ENCODE data around the gene AKAP6.

The AKAP6 gene

DNA sequence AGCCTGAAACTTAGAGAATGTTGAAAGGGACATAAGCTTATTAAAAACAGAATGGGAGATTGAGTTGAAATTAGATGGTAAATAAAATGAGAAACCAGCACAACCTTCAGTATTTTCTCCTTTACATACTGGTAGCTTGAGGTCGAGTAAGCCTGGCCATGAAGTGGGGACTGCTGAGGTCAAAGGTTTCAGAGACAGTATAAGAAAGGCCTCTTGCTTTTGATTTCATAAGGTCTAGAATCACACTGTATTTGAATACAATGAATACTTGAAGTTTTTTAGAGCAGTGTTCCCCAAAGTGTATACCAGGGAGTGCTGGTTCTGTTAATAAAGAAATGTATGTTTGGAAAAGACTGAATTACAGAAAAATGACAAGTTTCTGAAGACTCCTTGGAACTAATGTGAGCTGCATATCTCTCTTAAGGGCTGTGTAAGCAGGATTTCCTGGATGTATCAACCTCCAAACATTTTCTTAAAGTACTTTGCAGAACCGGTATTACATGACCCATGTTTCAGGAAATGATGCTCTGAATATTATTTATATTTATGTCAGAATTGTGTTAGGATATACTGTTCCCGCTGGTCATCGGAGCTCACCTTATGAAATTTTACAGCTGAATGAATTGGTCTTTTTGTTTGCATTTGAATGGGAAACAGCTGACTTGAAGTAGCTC lies 85.0 kb downstream of the AKAP6 start:
- DNase-seq: no peak

DNA sequence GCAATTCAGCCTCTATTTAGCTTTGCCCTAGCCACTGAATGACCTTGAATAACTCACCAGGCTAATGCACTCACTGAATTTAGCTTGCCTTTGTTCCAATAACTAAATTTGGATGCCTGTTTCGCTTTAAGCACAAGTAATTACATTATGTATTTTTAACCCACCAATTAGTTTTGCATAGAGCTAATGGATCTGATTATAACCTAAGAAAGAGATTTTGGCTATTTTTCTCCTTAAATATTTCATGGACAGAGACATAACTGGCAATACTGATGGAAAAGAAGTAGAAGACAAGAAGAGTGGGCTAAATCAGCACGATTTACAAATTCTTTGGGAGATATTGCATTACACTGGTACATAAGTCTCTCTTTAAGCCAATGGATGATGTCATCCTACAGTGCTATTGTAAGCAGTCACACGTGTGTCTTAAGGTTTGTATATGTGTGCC lies 85.7 kb downstream of the AKAP6 start:
- no peak for DNase-seq

DNA sequence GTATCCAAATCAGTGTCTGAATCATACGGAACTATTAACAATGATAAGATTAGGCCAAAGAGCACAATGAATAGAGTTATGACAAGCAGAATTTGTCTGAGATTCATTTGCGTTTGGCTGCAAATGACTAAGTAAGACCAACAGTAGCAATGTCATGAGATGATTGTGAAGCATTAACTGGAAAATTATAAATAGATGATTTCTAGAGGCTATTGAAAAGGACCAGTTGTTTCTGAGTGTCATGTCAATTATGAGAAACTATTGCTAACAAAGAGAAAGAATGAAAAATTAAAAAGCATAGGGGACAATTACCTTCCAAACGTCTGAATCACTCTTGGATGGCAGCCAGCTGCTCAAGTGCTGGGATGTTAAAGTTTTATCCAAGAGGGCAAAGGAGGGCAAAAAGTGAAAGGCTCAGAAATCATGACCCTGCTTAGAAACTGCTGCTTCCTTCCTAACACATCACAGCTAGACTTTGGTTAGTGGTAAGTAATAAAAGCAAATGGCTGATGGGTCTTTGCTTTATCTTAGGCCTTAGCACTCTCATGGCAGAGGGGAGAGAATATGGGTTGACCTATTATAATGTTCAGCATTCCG lies 89.0 kb downstream of the AKAP6 start:
- no peak for DNase-seq

DNA sequence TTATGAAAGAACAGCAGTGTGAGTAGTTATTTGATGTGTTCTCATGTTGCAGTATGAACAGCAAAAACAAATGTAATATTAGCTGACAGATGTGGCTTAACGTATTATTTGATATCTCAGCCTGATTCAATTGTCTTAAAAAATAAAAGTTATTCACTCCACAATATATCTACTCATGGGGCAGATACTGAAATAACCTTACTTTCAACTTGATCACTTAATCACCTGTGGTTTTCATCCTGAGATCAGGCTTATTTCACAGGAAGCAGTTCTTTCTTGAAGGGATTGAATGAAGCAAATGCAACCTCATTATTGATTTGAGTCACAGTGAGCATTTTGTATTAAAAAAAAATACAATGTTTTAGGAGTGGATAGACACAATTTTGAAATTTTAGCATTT lies 90.3 kb downstream of the AKAP6 start:
- no peak for DNase-seq

DNA sequence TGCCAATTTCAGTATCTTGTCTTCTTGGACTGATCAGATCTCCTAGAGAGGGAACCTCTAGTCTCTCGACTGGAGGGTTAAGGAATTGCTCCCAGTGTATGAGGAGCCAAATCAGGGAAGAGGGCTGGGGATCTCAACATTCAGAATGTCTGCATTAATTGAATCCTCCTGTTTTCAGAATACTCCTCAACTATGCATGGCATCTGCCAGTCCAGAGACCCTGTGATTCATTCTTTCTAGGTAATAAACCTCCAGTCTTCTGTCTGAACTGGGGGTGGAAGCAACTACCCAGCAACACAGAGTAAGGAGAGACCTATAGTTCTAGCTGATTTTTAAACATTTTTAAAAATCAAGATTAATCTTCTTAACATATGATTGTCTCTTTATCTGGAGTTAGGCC lies 92.7 kb downstream of the AKAP6 start:
- no peak for DNase-seq

DNA sequence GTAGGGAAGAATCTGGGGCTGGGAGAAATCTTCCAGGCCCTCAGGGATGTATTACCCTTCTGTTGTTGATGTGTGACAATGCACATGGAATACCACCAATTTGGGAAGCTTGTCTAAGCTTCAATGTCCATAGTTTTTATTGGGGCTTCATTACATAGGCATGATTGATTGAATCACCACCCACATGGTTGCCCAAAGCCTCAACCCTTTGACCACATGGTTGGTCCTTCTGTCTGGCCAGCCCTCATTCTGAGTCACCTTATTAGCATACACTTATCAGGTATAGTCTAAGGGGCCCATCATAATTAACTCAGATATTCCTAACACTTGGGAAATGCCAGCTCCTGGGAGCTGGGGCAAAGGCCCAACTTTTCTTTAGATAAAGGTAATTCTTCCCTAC lies 93.3 kb downstream of the AKAP6 start:
- no peak for DNase-seq

DNA sequence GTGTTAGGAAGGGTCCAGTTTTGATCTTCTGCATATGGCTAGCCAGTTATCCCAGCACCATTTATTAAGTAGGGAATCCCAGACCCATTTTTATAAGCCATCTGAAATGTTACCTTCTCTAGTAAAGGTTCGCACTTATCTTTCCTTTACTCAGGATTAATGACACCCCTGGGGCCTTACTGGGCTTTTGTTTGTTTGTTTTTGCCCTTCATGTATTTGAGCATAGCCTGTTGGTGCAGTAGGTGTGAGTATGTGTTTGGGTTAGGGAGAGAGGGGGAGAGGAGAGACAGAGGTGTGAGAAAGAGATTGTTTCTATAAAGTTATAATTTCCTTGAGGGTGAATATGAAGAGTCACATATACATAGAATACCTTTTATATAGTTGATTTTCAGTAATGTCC lies 96.9 kb downstream of the AKAP6 start:
- DNase-seq: no peak

DNA sequence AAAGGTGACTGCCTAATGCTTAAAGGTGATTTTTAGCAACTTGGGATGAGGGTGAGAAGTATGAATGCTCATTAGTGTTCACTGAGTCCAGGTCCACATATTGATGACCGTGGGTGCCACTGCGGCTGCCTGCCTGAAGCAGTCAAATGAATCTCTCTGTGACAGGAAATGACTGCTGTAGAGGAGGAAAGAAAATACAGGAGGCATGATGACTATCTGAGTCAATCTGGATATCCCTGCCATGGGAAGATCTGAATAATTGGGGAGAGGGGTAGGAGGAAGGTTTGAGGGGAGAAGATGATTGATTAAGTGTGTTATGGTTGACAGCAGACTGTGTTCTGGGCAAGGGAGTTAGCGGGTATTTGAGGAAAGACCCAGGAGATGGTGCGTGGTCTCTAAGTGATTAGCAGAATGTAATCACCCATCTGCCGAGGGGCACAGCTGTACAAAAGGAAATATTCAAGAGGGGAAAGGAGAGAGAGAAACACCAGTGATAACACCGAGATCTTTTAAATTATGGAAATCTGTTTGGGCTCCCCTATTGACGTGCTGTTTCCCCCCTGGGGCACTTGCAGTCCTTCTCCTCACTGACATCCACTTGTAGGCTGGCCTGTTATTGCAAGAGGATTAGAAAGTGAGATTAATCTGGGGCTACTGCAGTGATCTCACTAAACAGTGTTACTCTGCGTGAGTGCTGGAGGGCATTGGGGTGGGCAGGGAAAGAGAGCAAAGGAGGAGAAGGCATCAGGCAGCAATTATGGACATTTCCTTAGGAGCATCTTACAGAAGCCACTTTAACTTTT lies 97.7 kb downstream of the AKAP6 start:
- DNase-seq: no peak

DNA sequence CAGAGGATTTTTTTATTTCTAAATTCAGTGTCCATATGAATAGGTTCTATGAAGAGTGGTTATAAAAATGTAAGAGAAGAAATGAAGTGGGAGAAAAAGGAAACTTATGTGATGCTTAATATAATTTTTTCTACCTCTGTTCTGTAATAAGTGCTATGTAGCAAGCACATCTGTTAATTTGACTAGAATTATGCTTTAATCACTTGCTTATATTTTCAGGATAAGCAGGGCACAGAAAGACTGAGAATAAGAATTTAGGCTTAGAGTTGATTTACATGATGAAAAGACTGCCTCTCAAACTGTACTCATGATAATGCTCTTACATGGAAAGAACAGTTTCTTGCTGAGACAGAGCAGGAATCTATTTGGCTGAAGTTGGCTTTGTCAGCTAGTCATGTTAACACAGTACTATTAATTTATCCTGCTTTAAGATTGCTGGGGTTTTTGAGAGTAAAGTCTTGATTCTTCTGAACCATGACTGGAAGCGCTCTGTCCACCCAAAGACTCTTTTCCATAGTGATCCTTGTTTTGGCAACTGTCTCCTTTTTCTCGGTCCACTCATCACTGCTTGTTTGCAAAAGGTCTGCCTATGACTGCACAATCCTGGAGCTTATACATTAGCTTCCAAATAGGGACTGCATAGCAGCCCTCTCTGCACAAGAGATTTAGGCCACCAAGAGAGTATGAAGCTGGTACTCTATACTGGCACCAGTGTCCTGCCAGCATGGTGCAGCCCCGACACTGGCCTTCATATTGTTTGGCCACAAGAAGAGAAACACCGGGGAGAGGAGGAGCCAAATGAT lies 98.8 kb downstream of the AKAP6 start:
- no peak for DNase-seq

DNA sequence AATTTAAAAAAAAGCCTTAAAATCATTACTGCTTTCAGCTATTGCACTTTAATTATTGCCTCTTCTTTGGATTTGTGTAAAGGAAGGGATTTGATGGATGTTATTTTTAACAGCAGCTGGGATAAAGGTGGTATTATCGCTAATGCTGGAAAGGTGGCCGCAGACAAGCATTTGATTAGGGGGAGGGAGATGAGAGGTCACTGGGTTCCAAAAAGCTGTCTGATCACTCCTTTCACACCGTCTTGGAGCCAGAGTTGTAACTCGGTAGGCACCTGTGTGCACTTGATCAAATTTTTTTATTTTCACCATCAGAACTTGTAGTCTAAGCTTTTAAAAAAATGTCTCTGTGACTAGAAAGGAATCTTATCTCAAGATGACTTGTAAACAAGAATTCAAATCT lies 99.8 kb downstream of the AKAP6 start:
- DNase-seq: no peak

DNA sequence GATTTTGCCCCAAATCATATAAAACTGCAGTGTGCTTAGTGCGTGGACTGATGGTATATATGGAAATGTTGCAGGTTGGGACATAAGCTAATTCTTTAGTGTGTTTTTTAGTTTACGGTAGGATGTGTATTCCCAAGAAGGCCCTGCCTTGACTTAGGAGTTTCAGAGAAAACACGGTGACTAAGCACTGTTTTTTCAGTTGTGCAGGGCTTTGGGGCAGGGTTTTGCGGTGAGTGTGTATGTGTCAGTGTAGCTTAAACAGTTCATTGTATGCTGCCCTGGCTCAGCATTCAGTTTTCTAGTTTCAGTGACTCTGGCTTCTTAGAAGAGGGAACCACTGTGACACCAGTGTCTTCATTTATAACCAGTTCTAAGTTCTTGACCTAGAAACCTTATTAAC lies 101.2 kb downstream of the AKAP6 start:
- no peak for DNase-seq

DNA sequence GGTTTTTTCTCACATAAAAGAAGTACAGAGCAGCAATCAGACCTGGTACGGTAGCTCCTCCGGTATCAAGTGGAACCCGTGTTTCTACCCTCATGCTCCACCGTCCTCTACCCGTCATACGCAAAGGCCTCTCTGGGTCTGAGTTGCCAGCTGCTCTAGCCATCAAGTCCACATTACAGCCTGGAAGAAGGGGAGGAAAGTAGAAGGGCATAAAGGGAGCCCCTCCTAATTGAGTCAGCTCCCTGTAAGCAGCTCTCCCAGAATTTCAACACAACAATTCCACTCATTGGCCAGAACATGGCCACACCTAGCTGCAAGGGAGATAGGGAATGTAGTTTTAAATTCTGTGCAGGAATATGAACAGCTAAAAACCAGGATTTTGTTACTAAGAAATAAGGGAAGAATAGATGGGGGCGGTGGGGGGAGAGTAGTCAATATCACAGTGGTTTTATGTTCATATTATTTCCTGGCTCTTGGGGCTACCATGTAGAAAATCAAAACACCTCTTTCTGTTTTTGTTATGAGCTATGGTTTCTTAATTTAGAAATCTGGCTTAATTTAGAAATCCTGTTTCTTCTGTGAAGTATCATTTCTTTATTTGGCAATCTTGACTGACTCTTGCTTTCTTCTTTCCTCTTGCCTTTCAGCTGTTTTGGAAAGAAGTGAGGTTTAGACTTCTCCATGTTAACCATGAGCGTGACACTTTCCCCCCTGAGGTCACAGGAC lies 103.9 kb downstream of the AKAP6 start:
- DNase-seq: no peak

DNA sequence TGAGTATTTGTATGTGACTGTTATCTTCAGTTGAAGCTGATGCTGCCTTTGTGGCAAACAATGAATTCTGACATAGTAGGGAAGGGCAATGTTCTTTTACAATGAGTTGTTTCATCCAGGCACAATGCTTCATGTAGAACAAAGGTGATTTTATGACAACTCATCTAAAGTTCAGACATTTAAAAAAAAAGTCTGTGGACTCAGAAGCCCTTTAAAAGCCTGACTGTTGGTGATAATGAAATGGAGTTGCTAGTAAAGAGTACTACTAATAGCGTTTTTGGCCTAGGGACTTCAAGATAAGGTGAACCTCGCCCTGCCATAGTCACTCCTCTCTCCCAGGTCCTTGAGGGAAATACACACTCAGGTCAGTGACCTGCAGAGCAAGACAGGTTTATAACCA lies 105.1 kb downstream of the AKAP6 start:
- no peak for DNase-seq

DNA sequence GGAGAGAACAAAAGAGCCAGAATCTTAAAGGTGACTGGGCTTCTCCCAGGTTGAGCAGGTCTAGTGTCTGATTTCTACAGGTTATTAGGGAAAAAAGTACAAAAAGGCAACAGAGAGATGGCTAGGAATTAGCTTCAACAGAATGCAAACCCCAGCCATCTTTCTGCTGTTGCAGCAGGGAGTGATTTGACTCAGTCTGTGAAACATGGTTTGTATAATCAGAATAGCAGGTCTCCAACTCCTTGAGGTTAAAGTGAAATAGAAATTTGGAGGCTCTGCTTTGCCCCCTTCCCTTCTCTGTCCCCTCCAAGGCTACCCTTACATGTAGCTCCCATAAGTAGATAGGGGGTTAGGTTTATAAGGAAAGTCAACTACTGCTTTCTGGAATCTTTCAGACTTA lies 105.8 kb downstream of the AKAP6 start:
- no peak for DNase-seq

DNA sequence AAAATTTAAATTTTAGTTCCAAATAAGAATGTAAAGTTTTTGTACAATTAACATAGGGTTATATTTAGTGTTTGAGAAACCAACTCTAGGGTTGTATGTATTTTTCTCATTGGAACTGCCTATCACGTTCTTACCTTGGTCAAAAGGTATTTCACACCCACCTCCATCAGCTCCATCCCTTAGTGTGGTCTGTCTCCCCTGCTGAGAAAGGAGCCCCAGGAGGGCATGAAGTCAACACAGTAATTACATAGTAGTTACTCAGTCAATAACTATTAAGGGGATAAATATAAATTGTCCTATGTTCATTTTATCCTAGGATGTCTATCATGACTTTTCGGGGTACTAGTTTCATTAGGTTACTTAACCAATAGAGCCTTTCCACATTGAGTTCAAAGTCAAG lies 106.3 kb downstream of the AKAP6 start:
- no peak for DNase-seq

DNA sequence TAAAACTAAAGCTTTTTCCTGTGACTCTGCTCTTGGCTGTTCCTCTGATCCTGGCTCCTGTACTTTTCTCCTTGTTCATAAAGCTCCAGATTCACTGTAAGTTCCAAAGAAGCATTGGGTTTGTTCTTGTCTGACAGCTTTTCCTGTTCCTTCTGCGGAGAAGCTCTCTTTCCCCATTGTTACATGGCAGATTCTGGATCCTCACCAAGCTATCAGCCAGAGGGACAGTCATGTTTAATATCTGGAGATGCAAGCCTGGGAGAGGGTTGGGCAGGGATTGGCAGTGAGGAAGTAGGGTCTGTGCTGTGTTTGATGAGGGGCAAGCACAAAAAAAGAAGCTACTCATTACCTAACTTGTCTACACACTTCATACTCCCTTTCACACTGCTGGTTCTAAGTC lies 107.9 kb downstream of the AKAP6 start:
- DNase-seq: no peak

DNA sequence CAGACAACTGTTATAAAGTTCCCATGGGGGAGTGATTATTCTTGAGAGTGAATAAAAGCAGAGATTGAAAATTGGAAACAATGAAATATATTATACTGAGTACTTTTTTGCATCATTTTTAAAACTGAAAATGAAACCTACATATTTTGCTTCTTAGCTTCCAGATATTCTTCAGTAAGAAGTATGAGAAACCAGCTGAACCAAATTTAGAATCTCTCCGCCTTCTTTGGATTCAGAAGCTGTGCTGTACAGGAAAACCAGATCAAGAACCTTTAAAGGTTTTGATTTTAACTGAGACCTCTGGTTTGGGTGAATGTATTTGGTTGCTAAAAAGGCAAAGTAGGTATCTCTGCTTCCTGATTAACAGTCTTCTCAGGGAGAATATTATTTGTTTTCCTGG lies 109.4 kb downstream of the AKAP6 start:
- DNase-seq: no peak

DNA sequence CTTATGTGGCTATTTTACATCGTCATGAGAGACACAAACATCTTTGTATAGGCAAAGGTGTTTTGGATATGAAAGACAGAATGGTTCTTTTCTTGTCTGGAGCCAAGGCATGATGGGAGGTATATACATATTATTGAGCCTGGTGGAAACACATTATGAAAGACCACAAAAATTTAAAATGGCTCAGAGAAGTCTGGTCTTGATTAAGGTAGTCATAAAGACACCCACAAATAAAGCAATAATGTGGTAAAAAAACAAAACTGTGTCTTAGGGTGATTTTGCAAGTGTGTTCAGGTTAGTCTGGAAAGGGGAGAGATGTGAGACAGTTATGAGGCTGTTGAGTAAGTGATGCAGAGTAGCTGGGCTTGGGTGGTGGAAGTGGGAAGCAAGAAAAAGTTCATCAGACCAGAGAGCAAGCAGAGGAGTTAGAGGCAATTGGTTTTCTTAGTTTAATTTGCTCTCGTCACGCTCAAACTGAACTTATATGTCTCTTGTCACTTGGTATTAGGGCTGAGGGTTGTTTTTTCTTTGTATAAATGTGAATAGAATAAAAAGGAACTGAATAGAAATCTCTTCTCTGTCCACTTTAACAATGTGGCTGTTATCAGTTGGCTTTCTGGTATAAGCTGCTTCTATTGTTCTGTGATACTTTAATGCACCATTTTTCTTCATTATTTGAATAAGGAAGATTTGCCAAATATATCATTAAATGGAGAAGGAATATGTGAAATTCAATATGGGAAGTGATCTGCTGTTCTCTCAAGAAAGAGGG lies 115.0 kb downstream of the AKAP6 start:
- DNase-seq: no peak

DNA sequence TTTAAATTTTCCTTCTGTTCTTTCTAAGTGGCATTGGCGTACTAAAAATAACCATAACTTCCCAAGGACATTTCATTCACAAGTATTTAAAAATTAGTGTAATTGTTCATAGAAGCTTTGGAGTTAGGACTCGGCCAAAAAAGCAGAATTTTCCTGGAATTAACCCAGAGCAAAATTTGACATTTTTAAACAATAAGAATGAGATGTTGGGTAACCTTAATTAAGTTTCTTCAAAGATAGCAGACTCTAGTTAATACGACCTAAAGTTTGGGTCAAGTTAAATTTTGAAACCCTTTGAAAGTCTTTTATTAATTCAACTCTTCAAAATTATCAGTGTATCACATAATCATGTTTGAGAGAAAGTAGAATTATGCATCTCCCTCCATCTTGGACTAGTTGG lies 118.3 kb downstream of the AKAP6 start:
- DNase-seq: no peak

DNA sequence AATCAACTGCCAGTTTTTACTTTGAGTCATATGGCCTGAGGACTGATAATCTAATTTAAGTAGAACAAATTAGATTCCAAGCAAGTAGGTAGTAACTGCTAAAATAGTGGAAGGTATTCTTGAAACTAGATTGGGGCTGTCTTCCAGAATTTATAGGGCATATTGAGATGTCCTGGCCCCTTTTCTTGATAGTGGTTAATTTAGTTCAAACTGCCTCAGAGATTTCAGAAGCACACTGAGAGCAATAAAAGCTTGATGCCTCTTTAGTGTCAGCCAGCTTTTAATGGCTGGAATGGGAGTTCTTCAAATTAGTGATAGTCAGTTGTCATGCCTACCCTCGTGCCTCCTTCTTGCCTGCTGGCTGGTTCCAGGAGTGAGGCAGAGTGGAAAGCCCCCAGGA lies 120.5 kb downstream of the AKAP6 start:
- DNase-seq: no peak

DNA sequence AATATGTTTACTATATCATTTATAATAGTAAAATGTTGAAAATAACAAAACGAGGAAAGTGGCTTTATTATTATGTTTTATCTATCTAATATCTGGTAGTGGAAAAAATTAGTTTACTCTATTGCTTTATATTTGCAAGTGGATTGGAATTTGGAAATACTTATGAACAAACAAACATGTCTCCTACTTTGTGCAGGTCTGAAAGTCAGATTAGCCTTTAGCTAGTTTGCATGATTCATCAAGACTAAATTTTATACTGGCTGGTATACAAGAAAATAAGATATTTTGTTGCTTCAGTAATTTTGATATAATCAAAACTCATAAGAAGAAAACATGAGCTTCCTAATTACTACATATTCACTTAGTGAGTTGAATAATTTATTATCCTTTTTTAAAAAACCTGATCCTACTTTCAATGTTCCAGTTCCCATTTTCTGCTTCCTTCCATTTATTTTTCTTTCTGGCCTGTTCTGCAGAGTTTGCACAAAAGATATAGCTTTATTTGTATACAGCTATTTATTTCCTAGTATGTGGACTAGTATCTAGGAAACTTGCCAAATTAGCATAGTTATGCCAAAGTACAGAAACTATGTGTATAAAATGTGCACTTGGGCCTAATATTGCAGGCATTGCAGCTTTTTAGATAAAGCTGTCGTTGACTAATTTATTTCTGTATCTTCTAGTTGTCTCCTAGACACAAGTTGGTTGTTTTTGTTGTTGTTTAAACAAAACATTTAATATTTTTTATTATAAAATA lies 122.0 kb downstream of the AKAP6 start:
- no peak for DNase-seq
